Measurements from ENCODE around the gene TMEM95. TPM values are rescaled to one million over a fixed set of nuclear protein-coding genes. Genes with fewer than 3 reads are reported as not detected.

TMEM95 gene
- total RNA-seq, 6 experiments from 2014 or later = not detected

DNA sequence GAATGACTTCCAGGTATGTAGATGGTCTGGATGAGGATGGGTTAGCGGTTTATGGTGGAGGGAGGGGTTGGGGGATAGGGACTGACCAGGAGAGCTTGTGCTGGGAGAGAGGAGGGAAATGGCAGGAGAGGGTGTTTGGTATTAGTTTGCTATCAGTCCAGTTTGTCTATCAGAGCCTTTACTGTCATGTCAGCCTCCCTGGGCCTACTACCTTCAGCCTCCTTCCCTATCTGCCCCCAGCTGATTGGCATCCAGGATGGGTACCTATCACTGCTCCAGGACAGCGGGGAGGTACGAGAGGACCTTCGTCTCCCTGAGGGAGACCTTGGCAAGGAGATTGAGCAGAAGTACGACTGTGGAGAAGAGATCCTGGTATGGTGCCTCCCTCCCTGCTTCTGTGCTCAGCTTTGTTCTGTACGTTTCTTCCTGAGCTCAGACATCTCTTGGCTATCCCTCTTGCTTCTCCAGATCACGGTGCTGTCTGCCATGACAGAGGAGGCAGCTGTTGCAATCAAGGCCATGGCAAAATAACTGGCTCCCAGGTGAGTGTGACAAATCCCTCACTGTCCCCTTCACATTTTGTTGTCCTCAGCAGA lies 43.7 kb upstream of the TMEM95 start:
- Mint-ChIP-seq H3K4me1 (ENCODE audit: low read depth) (peaks cover 62% of the 10 kb centered on the region), H3K36me3 (ENCODE audit: low read depth) (peaks cover 63% of the 10 kb centered on the region), H3K4me3 (peak overlapping the region; percentile 94), H3K27ac (peak overlapping the region; percentile 94), H3K9me3 (no peaks in the 10 kb centered on the region), H3K27me3 (ENCODE audit: insufficient read depth) (peaks cover 24% of the 10 kb centered on the region)
- no peak for DNase-seq
- TF ChIP-seq, protein P1, sequence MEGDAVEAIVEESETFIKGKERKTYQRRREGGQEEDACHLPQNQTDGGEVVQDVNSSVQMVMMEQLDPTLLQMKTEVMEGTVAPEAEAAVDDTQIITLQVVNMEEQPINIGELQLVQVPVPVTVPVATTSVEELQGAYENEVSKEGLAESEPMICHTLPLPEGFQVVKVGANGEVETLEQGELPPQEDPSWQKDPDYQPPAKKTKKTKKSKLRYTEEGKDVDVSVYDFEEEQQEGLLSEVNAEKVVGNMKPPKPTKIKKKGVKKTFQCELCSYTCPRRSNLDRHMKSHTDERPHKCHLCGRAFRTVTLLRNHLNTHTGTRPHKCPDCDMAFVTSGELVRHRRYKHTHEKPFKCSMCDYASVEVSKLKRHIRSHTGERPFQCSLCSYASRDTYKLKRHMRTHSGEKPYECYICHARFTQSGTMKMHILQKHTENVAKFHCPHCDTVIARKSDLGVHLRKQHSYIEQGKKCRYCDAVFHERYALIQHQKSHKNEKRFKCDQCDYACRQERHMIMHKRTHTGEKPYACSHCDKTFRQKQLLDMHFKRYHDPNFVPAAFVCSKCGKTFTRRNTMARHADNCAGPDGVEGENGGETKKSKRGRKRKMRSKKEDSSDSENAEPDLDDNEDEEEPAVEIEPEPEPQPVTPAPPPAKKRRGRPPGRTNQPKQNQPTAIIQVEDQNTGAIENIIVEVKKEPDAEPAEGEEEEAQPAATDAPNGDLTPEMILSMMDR (IDR thresholded peaks at IDR 0.05) = no peak

DNA sequence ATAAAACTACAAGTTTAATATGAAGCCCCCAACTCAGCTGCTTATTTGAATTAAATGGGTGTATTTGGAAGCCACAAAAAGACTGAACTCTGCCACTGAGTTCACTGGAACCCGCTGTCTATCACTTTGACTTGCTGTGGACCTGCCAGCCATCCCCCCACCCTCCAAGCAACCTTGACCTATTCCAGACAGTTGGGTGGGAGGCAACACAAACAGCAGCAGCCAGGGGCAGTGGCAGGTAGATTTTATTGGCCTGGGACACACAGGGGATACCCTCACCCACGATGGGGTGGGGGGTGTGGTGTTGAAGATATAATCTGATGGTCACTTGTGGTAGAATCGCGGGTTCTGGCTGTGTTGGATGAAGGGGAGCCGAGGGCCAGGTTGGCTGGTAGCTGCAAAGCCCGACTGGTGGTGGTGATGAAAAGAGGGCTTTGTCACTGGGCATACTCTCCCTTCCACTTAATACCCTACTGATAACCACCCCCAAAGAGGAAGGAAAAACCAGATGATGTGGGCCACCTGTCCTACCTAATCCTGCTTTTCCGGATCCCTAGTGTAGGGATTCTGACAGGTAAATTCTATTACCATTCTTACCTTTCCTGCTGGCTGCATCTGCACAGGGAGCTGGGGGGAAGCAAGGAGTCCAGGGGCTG lies 42.4 kb upstream of the TMEM95 start:
- Mint-ChIP-seq H3K4me3 (peak overlapping the region; percentile 87; the same call in 1 of the 2 replicates), H3K27me3 (ENCODE audit: insufficient read depth) (peaks cover 21% of the 10 kb centered on the region), H3K4me1 (ENCODE audit: low read depth) (peaks cover 61% of the 10 kb centered on the region), H3K27ac (peak overlapping the region; percentile 78), H3K9me3 (no peaks in the 10 kb centered on the region), H3K36me3 (ENCODE audit: low read depth) (peaks cover 67% of the 10 kb centered on the region)
- TF ChIP-seq, protein P1 (IDR thresholded peaks at IDR 0.05) = no peak
- DNase-seq = no peak

DNA sequence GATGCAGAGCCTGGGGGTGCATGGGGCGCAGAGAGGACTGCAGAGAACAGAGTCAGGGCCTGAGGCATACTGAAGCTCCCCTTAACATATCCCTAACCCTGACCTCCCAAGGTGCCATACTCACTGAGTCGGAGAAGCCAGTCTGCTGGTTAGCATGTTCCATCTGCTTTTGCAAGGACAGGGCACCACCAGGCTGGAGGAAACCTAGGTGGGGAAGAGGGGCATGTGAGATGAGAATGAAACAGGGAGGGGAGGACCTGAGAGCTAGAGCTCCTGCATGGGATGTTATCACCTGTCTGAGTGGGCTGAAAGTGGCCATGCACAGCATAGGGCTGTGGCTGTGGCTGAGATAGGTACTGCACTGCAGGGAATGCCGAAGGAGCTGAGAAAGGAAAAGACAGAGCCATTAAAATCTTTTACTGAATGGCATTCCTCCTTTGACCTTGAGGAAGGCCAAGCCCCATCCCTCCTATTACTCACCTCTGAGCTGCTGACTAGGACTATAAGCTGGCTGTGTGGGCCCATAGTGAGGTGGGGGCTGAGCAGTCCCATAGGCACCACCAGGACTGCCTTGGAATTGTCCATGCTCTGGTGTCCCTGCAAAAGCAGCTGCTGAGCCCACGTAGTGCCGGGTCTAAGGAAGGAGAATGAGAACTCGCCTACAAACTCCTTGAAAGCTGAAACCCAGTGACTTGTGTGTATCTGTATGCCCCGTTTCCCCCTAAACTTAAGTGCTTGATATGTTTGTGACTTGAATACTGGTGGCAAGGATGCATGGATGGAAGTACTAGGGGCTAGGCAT lies 41.7 kb upstream of the TMEM95 start:
- no peak for DNase-seq
- Mint-ChIP-seq H3K36me3 (ENCODE audit: low read depth) (peaks cover 67% of the 10 kb centered on the region), H3K27me3 (ENCODE audit: insufficient read depth) (peaks cover 21% of the 10 kb centered on the region), H3K9me3 (no peaks in the 10 kb centered on the region), H3K27ac (peak overlapping the region; percentile 78), H3K4me3 (peak overlapping the region; percentile 87), H3K4me1 (ENCODE audit: low read depth) (peaks cover 61% of the 10 kb centered on the region)
- TF ChIP-seq, protein P1 (IDR thresholded peaks at IDR 0.05) = peak; percentile 59; the same call in 1 of the 2 replicates

DNA sequence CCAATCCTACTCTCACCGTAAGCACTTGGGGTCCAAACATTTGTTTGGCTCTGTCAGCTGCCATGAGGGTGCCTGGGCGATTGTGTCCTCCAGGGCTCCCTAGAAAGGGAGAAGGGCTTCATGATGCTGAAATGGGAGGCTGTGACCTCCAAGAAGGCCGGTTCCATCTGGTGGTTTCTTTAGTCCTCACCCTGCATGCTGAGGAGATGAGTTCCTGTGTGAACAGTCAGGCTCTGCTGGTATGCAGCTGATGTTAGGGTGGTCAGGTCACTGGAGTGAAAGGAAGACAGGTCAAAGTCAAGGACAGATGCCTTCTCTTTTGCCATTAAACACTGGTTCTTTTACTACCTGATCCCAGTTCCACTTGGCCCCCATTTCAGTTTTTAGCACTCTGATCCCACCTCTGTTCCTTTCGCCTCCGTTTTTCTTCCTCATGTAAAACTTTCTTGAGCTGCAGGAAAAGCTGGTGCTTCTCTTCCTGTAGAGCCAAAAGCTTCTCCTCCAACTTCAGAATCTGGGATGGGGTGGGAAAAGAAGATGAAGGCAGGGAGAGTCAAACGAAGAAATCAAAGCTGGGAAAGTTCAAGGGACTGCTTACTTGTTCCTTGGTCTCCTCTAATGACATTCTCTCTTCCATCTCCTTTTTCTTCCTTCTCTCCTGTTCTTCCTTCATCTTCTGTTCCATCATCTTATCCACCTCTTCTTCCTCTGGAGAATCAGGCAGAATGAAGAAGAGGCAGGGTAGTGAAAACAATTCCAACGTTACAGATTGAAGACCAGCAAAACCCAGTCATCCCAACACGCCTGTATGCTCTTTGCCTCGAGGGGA lies 40.9 kb upstream of the TMEM95 start:
- peak; percentile 62 for DNase-seq
- H3K36me3 Mint-ChIP-seq (ENCODE audit: low read depth) = peaks cover 60% of the 10 kb centered on the region
- H3K27me3 Mint-ChIP-seq (ENCODE audit: insufficient read depth) = peaks cover 21% of the 10 kb centered on the region
- peak overlapping the region; percentile 87 for H3K4me3 Mint-ChIP-seq
- H3K4me1 Mint-ChIP-seq (ENCODE audit: low read depth) = peaks cover 59% of the 10 kb centered on the region
- TF ChIP-seq, protein P1 (IDR thresholded peaks at IDR 0.05) = no peak
- peak overlapping the region; percentile 78 for H3K27ac Mint-ChIP-seq
- H3K9me3 Mint-ChIP-seq = no peaks in the 10 kb centered on the region
